HG02973 (cell line): ENCODE results near the gene TARS2.

Source experiments
- ATAC-seq: cut with Tn5 transposase; IDR thresholded peaks from one replicate; pipeline ENCODE4 v1.9.1; 2021; ENCODE audit warnings: moderate library complexity; ENCODE audit not compliant: unreplicated experiment

TARS2 gene

DNA sequence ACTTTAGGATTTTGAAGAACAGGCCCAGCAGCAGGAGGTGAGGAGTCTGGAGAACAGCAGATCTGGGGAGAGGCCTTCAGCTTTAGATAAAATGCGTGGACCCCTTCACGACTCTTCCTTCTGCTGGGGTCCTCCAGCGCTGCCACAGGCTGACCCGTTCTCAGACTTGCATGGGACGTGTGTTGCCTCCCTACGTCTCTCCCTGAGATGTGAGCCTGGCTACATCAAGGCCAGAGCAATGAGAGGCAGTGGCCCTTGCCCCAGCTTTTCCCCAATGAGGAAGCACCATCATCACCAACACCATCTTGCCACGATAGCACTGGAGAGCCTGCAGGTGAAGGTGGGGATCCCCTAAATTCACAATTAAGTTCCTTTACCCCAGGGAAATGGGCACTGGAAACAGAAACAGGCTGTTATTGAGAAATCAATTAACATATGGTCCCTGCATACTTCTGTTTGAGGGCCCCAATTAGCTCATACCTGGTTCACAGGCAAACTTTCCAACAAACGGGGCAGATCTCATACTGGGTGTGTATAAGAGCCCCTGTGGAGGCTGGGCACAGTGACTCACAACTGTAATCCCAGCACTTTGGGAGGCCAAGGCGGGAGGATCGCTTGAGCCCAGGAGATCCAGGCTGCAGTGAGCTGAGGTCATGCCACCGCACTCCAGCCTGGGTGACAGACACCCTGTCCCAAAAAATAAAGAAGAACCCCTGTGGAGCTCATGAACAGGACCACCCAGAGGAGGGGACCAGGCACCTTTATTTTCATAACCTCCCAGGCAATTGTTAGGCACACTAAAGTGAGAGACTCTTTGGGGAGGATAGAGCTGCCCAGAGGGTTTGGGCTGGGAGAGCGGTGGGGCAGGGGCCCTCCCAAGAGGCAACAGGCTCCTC lies 49.9 kb downstream of the TARS2 start:
- no peak for ATAC-seq

DNA sequence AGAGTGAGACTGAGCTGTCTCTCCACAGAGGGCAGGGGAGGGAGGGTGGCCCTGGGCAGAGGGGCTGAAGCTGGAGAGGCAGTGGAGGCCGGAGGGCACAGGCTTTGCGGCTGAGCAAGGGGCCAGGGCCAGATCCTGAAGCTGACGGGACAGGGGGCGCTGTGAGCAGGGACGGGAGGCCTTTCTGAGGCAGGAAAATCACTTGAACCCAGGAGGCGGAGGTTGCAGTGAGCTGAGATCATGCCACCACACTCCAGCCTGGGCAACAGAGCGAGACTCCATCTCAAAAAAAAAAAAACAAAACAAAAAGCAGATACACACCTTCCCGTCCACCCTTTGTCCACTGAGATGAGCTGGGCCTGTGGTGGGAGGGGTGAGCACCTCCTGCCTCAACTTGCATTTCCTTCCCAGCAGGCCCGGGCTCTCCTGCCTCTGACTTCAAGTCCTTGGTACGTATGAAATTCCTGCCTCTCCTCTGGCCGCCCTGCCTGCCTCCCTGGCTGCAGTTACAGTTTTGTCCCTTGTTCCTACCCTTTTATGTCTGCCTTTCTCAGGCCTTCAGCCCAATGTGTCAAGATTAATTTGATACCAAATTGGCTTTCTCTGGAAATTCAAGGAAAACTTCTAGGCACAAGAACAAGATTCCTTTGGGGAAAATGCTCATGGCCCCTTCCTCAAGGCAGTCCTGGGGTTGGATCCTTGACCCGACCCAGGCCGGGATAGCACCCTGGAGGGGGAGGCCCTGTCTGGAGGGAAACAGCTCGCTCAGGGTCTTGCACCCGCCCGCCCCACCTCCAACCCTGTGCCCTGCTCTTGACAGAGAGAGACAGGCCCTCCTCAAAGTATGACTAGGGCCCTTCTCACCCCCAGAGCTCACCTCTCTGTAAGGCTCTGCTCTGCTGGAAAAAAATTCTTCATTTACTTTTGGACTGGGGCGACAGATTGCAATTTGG lies 50.8 kb downstream of the TARS2 start:
- ATAC-seq: no peak

DNA sequence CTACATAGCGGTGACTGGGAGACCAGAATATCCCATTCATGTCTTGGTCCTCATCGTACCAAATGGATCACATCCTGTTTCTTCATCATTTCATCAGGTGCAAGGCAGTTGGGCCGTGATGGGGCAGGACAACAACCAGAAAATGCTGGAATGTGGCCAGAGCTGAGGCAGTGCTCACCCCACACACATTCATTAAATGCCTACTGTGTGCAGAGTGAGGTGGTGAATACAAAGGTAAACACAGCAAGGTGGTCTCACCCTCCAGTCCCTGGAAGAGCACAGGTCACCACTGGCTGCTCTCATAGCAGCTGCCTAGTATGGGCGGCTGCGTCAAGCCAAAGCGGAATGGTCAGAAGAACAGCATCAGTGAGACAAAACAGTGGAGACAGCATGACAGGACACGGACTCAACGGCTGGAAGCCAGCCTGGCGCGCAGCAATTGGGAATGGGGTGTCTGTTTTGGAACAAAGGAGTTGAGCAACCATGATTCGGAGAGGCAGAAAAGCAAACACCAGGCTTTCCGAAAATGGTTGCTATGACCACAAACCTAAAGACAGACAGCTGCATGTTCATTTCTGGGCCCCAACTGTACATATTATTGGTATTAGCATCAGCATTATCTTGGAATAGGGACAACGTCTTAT lies 56.4 kb downstream of the TARS2 start:
- no peak for ATAC-seq

DNA sequence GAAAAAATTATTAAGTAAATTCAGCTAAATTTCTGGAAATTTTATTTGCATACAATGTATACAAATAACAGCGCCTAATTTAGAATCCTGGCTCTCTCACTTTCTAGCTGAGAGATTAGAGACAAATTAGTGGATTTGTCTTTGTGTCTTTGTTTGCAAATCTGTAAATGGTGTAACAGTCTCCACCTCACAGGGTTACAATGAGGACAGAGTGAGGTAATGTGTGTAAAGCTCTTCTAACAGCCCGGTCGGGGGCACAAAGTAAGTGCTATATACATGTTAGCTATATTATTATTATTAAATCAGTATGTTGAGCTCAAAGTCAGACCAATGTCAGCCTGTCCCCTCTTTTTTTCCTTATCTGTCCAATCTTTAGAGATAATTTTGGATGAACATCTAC lies 57.0 kb downstream of the TARS2 start:
- no peak for ATAC-seq

DNA sequence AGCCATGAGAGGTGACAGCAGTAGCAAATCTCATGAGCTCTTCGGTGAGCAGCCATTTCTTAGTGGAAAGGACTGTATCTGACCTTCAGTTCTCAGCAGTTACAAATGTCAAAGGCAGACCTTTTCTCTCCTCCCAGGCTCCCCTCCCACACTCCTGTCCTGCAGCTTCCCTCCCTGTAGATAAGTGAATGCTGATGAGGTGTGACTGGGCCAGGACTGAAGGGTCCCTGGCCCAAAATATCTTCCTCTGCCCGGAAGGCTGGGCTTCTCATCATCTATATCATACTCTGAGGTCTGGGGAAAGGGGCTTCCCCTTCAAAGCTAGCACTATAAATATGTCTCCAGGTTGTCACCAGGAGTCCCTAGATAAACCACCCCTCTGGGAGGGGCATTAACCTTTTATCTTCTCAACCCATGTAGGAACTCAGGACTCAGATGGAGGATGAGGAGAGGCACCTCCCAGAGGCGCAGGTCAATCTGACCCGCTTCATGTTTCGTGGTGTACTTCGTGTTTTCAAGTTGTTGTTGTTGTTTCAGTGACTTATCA lies 58.3 kb downstream of the TARS2 start:
- no peak for ATAC-seq

DNA sequence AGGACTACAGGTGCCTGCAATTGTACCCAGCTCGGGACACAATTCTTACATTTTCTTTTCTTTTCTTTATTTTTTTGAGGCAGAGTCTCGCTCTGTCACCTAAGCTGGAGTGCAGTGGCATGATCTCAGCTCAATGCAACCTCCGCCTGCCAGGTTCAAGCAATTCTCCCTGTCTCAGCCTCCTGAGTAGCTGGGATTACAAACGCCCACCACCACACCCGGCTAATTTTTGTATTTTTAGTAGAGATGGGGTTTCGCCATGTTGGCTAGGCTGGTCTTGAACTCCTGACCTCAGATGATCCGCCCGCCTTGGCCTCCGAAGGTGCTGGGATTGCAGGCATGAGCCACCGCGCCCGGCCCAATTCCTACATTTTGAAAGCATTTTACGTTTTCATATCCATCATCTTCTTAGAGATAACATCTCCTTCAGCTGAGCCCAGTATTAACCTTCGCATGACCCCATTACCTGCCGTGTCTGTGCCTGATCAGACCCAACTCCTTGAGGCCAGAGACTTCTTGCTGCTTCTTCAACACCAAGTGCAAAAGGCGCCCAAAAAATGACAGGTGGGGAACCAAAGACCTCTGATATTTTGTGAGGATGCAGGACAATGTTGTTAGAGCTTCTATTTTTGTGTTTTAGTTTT lies 59.2 kb downstream of the TARS2 start:
- ATAC-seq: no peak

DNA sequence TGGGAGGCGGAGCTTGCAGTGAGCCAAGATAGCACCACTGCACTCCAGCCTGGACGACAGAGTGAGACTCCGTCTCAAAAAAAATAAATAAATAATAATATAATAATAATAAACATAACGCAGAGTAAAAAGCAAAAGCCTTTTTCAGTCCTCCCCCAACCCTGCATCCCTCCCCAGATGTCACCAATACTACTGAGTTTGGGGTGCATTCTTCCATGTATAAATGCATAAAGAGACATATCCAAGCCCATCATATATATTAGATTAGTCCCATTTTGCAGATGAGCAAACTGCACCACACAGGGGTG lies 61.1 kb downstream of the TARS2 start:
- no peak for ATAC-seq

DNA sequence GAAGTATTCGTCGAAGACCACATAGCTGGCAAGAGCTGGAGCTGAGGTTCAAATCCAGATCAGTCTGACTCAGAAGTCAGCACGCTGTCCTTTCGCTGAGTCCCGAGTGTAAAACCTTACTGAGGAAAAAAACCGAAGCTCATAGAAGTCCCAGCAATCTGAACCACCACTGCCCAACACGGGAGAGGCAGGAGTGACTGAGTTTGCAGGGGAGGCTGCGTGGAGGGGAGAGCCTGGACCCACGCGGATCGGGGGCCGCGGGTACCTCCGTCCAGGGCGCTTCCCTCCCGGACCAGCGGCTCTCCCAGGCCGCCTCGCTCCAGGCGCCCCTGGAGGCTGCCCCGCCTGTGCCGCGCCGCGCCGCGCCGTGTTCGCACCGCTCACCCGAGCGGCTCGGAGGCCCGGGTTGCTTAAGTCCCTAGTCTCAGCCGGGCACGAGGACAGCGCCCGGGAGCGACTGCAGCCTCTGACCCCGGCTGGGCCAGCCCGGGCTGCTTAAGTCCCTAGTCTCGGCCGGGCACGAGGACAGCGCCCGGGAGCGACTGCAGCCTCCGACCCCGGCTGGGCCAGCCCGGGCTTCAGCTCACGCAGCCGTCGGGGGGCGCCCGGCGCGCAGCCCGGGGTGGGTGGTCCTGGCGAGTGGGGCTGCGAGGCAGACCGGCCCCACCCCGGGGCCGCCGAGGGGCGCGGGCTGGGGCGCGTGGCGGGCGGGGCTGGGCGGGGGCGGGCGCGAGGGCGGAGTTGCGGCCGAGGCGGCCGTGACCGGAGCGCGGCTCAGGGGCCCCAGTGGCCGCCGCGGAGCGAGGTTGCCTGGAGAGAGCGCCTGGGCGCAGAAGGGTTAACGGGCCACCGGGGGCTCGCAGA lies 61.6 kb downstream of the TARS2 start, which contains the start of gene ADAMTSL4:
ADAMTSL4 (plus strand) TSS at position 777 of the 864 bp plus-strand sequence. CDS start 2,881 bp downstream, outside the sequence.
- ATAC-seq: no peak

DNA sequence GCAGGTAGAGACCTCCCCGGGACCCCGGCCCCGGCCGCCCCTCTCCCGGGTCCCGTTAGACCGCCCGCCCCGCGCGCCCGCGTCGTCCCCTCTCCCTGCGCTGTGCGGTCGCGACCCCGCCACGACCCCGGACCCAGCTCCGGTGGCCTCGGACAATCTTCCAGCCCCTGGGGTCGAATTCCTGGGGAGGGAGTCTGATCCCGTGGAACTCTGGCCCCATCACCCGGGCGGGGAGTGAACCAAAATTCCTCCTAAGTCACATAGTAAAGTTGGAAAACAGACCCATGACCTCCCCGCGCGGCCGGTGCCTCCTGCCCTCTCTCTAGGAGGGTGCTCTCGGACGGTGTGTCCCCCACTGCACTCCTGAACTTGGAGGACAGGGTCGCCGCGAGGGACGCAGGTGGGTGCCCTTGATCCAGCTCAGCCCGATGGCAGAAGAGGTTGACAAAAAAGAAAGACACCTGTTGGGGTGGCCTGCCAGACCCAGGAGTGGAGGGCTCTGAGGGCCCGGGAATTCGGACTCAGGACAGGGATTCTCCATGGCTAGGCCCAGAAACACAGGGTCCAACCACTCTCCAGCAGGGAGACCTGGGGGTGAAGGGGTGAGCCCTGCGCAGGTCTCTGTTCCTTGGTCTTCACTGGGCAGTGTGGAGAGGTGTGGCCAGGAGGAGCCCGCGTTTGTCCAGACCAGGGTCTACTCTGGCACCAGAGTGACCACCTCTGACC lies 62.4 kb downstream of the TARS2 start:
- no peak for ATAC-seq

DNA sequence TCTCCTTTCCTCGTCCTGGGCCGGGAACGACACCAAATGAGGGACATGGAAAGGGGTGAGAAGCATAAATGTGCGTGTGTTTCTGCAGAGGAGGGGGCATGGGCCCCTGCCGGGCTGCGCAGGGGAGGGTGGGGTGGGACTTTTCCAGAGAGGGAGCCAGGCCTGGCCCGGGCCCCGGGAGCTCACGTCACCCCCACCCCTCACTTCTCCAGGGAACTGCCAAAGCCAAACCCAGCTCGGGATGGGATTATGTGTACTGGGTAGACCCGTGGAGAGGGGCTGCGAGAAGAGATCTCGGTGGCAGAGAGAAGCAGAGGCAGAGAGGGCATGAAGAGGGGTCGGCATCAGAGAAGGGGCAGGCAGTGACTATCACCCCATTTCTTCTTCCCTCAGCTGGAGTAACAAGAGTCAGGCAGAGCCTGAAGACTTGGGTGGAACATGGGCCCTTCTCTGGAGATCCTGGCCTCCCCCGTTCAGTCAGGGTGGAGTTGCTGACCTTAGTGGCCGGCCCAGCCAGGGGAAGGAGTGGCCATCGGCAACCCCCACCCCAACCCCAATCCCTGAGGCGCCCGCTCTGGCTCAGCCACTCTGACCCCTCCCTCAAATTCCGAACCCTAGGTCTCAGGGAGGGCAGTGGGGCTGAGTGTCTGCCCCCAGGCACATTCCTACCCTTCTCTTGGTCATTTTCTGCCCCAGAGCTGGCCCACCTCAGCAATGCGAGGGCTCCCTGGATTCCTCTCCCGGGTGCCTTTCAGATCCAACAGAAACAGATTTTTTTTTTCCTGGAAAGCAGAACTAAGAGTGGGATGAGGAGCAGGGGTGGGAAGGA lies 63.2 kb downstream of the TARS2 start:
- ATAC-seq: no peak

DNA sequence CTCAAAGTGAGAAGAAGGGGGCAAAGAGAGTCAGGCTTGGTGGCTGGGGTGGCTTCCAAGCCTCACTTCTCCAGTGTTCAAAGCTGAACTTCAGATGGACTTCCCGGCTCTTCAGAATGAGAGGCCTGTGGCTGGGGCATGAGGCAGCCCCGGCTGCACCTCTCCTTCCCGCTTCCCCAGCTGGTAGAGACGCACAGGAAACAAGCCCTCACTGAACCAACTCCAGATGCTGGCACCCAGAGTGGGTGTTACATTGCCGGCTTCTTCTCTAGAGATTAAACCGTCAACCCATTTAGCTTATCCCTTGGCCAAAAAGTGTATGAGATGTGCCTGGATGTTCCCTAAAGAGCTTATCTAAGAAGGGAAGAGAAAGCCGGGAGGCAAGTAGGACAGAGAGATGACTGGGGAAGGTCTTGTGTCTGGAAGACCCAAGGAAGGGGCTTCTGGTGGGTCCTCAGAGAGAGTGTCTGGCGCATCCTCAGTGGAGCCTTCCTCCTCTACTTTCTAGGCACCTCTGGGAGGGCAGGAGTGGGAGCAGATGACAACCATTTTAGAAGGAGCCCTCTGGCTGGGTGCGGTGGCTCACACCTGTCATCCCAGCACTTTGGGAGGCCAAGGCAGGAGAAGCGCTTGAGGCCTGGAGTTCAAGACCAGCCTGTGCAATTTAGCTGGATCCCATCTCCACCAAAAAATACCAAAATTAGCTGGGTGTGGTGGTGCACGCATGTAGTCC lies 64.0 kb downstream of the TARS2 start:
- no peak for ATAC-seq

DNA sequence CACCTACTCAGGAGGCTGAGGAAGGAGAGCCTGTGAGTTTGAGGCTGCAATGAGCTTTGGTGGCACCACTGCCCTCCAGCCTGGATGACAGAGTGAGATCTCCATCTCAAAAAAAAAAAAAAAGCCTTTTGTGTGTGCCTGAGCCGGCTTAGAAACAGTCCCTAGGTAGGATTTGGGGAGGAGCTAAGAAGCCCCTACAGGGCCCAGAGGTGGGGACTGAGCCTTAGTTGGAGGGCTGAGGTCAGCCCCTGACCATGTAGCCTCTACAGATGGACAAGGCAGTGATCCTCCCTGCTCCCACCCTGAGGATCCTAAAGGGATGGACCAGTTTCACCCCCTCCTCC lies 64.5 kb downstream of the TARS2 start:
- no peak for ATAC-seq

DNA sequence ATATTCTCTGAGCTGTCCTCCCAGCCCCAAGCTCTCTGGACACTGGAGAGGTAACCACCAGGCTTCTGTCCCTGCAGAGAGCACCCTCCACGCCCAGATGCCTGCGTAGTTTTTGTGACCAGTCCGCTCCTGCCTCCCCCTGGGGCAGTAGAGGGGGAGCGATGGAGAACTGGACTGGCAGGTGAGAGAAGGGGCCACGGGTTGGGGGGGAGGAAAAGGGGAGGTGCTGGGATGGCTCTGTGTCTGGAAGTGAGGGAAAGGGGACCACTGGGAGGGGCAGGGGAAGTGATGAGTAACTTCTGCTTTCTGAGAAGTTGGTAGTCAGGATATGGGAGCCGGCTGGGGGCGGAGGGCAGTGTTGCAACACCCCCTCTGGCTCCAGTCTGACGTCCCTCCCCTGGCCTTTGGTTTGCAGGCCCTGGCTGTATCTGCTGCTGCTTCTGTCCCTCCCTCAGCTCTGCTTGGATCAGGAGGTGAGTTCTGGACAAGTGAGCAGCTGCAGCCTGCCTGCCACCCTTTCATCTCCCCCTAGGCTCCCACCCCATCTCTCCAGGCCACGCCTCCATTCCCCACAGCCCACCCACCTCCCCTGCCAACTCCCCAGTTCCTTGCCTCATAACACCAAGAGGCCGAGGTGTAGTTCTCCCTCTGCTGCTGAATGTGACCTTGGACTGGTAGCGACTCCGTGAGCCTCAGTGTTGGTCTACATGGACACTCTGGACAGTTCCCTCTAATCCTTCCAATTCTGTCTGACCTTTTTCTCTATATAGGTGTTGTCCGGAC lies 65.1 kb downstream of the TARS2 start:
- ATAC-seq: no peak

DNA sequence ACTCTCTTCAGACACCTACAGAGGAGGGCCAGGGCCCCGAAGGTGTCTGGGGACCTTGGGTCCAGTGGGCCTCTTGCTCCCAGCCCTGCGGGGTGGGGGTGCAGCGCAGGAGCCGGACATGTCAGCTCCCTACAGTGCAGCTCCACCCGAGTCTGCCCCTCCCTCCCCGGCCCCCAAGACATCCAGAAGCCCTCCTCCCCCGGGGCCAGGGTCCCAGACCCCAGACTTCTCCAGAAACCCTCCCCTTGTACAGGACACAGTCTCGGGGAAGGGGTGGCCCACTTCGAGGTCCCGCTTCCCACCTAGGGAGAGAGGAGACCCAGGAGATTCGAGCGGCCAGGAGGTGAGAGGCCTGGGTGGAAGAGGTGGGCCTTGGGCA lies 65.7 kb downstream of the TARS2 start:
- no peak for ATAC-seq

DNA sequence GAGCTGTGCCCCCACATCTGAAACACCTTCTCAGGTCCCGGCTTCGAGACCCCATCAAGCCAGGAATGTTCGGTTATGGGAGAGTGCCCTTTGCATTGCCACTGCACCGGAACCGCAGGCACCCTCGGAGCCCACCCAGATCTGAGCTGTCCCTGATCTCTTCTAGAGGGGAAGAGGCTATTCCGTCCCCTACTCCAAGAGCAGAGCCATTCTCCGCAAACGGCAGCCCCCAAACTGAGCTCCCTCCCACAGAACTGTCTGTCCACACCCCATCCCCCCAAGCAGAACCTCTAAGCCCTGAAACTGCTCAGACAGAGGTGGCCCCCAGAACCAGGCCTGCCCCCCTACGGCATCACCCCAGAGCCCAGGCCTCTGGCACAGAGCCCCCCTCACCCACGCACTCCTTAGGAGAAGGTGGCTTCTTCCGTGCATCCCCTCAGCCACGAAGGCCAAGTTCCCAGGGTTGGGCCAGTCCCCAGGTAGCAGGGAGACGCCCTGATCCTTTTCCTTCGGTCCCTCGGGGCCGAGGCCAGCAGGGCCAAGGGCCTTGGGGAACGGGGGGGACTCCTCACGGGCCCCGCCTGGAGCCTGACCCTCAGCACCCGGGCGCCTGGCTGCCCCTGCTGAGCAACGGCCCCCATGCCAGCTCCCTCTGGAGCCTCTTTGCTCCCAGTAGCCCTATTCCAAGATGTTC lies 66.3 kb downstream of the TARS2 start:
- ATAC-seq: no peak

DNA sequence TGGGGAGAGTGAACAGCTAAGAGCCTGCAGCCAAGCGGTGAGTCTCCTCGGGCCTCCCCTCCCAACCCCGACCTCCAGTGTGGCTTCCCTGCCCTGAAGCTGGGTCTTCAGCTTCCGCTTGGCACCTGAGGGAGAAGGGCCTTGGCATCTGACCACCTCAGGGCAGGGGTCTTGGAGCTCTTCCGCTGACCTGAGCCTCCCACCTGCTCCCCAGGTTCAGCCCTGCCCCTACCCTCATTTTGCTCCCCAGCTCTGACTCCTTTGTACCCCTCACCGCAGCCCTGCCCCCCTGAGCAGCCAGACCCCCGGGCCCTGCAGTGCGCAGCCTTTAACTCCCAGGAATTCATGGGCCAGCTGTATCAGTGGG lies 66.8 kb downstream of the TARS2 start:
- ATAC-seq: no peak
